Measurements from ENCODE around the gene RHOB.

GRCh38 chr2:20419007-20419576 is 27.8 kb upstream of the RHOB start:
- TF ChIP-seq EZH2 (IDR thresholded peaks at IDR 0.05), result no peak
- no peak for TF ChIP-seq FOXP2 (optimal IDR thresholded peaks at IDR 0.05; ENCODE audit: control extremely low read depth, extremely low read length, insufficient read depth)
- TF ChIP-seq POLR2AphosphoS5 (IDR thresholded peaks at IDR 0.05; ENCODE audit: borderline replicate concordance, low read depth, low read length), result no peak

Data from SK-N-MC (cell line).